Measurements from ENCODE around the gene SEMA6B.
A peak's percentile ranks its signal among the peaks of the same experiment; 100 is the strongest.

SEMA6B gene, protein sequence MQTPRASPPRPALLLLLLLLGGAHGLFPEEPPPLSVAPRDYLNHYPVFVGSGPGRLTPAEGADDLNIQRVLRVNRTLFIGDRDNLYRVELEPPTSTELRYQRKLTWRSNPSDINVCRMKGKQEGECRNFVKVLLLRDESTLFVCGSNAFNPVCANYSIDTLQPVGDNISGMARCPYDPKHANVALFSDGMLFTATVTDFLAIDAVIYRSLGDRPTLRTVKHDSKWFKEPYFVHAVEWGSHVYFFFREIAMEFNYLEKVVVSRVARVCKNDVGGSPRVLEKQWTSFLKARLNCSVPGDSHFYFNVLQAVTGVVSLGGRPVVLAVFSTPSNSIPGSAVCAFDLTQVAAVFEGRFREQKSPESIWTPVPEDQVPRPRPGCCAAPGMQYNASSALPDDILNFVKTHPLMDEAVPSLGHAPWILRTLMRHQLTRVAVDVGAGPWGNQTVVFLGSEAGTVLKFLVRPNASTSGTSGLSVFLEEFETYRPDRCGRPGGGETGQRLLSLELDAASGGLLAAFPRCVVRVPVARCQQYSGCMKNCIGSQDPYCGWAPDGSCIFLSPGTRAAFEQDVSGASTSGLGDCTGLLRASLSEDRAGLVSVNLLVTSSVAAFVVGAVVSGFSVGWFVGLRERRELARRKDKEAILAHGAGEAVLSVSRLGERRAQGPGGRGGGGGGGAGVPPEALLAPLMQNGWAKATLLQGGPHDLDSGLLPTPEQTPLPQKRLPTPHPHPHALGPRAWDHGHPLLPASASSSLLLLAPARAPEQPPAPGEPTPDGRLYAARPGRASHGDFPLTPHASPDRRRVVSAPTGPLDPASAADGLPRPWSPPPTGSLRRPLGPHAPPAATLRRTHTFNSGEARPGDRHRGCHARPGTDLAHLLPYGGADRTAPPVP

DNA sequence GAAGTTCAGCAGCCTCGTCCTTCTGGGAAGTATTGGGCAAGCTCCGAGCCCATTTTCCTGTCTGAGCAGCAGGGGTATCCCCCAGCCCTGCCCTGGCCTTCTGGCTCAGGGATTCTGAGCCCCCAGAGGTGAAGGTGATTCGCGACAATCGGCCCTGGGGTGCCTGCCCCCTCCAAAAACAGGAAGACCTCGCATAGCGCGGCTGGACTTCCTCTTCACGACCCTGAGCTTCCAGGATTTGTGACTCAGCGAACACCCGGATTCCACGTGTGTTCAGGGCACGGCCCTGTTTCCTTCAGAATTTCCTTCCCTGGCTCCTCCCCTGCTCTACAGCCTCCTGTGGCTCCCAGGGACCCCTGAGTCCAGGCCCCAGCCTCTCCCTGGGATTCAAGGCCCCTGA is at the start of gene SEMA6B:
Gene SEMA6B, minus strand, starts transcription at position 116 of the 400 bp plus-strand sequence. CDS start 1,227 bp downstream, outside the sequence.
- Histone ChIP-seq H3K4me1 (ENCODE audit: low read length) (no peaks in the 10 kb centered on the region), H3K36me3 (replicated peaks; ENCODE audit: low read depth, low read length) (peaks cover 16% of the 10 kb centered on the region), H3K79me2 (ENCODE audit: low read length) (no peaks in the 10 kb centered on the region), H3K27ac (ENCODE audit: low read length) (no peak within 1 kb of the TSS), H3K4me3 (ENCODE audit: low read length) (no peak within 1 kb of the TSS), H2AFZ (ENCODE audit: low read depth, low read length) (no peak within 1 kb of the TSS), H3K27me3 (ENCODE audit: low read depth, low read length) (no peaks in the 10 kb centered on the region), H3K4me2 (ENCODE audit: low read length) (no peak within 1 kb of the TSS), H4K20me1 (ENCODE audit: insufficient read depth, low read length) (peaks cover 4% of the 10 kb centered on the region; the same call in 1 of the 2 replicates), H3K9me3 (ENCODE audit: insufficient read depth, low read length) (no peaks in the 10 kb centered on the region), H3K9ac (ENCODE audit: low read length) (no peak within 1 kb of the TSS)
- TF ChIP-seq, protein P1, sequence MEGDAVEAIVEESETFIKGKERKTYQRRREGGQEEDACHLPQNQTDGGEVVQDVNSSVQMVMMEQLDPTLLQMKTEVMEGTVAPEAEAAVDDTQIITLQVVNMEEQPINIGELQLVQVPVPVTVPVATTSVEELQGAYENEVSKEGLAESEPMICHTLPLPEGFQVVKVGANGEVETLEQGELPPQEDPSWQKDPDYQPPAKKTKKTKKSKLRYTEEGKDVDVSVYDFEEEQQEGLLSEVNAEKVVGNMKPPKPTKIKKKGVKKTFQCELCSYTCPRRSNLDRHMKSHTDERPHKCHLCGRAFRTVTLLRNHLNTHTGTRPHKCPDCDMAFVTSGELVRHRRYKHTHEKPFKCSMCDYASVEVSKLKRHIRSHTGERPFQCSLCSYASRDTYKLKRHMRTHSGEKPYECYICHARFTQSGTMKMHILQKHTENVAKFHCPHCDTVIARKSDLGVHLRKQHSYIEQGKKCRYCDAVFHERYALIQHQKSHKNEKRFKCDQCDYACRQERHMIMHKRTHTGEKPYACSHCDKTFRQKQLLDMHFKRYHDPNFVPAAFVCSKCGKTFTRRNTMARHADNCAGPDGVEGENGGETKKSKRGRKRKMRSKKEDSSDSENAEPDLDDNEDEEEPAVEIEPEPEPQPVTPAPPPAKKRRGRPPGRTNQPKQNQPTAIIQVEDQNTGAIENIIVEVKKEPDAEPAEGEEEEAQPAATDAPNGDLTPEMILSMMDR (IDR thresholded peaks at IDR 0.05; ENCODE audit: low read depth, low read length) = no peak
- TF ChIP-seq EZH2phosphoT487 (IDR thresholded peaks at IDR 0.05; ENCODE audit: low read depth) = no peak

DNA sequence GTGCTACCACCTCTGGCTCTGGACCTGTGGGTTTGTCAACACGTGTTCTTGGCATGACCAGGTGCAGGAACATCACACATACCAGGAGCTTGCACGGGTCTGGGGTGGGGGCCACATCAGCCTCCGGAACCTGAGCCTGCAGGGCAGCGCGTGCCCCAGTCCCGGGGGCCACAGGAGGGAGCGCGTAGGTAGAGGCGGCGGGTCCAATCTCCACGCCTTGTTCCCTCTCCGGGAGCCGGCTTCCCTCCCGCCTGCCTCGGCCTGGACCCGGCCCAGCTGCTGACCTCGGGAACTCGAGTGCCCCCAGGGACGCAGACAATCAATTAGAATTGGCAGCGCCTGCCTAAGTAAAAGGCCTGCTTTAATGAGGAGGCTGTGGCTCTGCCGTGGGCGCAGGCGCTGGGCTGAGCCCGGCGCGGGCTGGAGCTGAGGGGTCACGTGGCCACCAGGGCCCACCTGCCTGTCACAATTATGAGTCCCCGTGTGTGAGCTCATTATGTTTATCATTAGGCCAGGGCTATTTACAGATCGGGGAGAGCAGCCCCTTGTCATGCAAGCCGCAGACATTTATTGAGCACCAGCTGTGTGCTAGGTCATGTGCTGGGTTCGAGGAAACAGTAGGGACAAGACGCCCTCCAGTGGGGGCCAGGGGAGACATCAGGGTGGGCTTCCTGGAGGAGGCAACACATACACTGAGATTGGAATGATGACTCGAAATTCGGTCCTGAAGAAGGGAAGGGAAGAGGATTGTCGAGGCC is 47.6 kb upstream of the SEMA6B start:
- no peak overlapping the region for H3K4me3 ChIP-seq (ENCODE audit: low read length)
- H3K4me2 ChIP-seq (ENCODE audit: low read length) = no peak overlapping the region
- no peaks in the 10 kb centered on the region for H3K79me2 ChIP-seq (ENCODE audit: low read length)
- peaks cover 8% of the 10 kb centered on the region; the same call in 1 of the 2 replicates for H3K27me3 ChIP-seq (ENCODE audit: low read depth, low read length)
- TF ChIP-seq, protein P1 (IDR thresholded peaks at IDR 0.05; ENCODE audit: low read depth, low read length) = 0 out of 2 replicates have a peak, but pooled peaks have one; percentile 12
- TF ChIP-seq EZH2phosphoT487 (IDR thresholded peaks at IDR 0.05; ENCODE audit: low read depth) = no peak
- peaks cover 10% of the 10 kb centered on the region for H3K4me1 ChIP-seq (ENCODE audit: low read length)
- no peaks in the 10 kb centered on the region for H4K20me1 ChIP-seq (ENCODE audit: insufficient read depth, low read length)
- H2AFZ ChIP-seq (ENCODE audit: low read depth, low read length) = no peak overlapping the region
- H3K36me3 ChIP-seq (replicated peaks; ENCODE audit: low read depth, low read length) = no peaks in the 10 kb centered on the region
- H3K9me3 ChIP-seq (ENCODE audit: insufficient read depth, low read length) = no peaks in the 10 kb centered on the region
- no peak overlapping the region for H3K27ac ChIP-seq (ENCODE audit: low read length)
- H3K9ac ChIP-seq (ENCODE audit: low read length) = no peak overlapping the region

DNA sequence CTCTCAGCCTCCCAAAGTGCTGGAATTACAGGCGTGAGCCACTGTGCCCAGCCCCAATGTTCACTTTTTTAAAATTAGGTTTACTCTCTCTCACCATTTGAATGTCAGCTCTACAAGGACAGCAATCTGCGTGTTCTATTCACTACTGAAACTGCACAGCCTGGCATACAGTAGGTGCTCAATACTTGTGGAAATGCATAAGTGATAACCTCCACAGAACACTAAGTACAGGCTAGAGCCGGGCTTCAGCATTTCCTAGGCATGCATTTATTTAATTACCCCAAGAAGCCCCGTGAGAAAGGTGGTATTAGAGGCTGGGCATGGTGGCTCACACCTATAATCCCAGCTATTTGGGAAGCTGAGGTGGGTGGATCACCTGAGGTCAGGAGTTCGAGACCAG is 46.7 kb upstream of the SEMA6B start:
- Histone ChIP-seq H3K27ac (ENCODE audit: low read length) (no peak overlapping the region), H3K27me3 (ENCODE audit: low read depth, low read length) (peaks cover 13% of the 10 kb centered on the region; the same call in 1 of the 2 replicates), H3K9ac (ENCODE audit: low read length) (no peak overlapping the region), H3K9me3 (ENCODE audit: insufficient read depth, low read length) (no peaks in the 10 kb centered on the region), H4K20me1 (ENCODE audit: insufficient read depth, low read length) (no peaks in the 10 kb centered on the region), H3K4me2 (ENCODE audit: low read length) (no peak overlapping the region), H3K36me3 (replicated peaks; ENCODE audit: low read depth, low read length) (no peaks in the 10 kb centered on the region), H3K4me1 (ENCODE audit: low read length) (peaks cover 10% of the 10 kb centered on the region), H2AFZ (ENCODE audit: low read depth, low read length) (no peak overlapping the region), H3K4me3 (ENCODE audit: low read length) (no peak overlapping the region), H3K79me2 (ENCODE audit: low read length) (no peaks in the 10 kb centered on the region)
- TF ChIP-seq, protein P1 (IDR thresholded peaks at IDR 0.05; ENCODE audit: low read depth, low read length) = no peak
- no peak for TF ChIP-seq EZH2phosphoT487 (IDR thresholded peaks at IDR 0.05; ENCODE audit: low read depth)
